K562 (cell line): Measurements from ENCODE around the gene PLTP. TPM values are rescaled to one million over a fixed set of nuclear protein-coding genes. Genes with fewer than 3 reads are reported as not detected.

ENCODE experiments used
- ATAC-seq: fragments of 200-7000 bp; cut with Tn5 transposase; 3 replicates; pipeline ENCODE4 v1.9.1; 2020; ENCODE audit warnings: moderate library complexity
- BruUV-seq: library from RNA; stranded (reverse); fragments of 400-500 nt; replicated peaks from 2 replicates; lab custom pipeline; 2021; lab: Mats Ljungman, UMichigan
- CTCF ChIA-PET: fragments of 300-600 bp; formaldehyde crosslinking; extraction: SDS; loops from one replicate; lab custom pipeline; 2021; ENCODE audit warnings: low intra/inter-chr PET ratio; lab: Yijun Ruan, JAX
- POLR2A ChIA-PET: fragments of 300-600, 350-650 bp; sonication (Branson Sonifier 250); formaldehyde crosslinking; extraction: SDS; loops from one replicate; lab custom pipeline; 2021; ENCODE audit warnings: antibody characterized with exemption, inconsistent platforms; lab: Yijun Ruan, JAX
- DNase-seq, 4 experiments: peaks; one replicate each; pipeline versions ENCODE4 v3.0.0 to v3.0.0-alpha.2; 2011 to 2018; ENCODE audit warnings: low spot score in 3 of 4, mixed read lengths in 3 of 4; ENCODE audit errors: extremely low read depth in 1 of 4
- FAIRE-seq: peaks from 2 replicates; lab custom pipeline; 2011; peaks lifted over from hg19 to GRCh38; lab: Jason Lieb, UNC
- H2AFZ ChIP-seq: 2 replicates; pipeline ENCODE4 v1.6.0; 2011; ENCODE audit warnings: low read depth, low read length, control low read depth, inconsistent platforms
- H3K27ac ChIP-seq: fragments of 200-600 bp; 3 replicates; pipeline ENCODE4 v1.8.0; 2011; ENCODE audit warnings: low read depth, mild to moderate bottlenecking, control low read depth, inconsistent platforms, low read length, moderate library complexity, mixed read lengths; ENCODE audit errors: extremely low read depth
- H3K27me3 ChIP-seq, 2 experiments: fragments of 300-600 bp in 1 of 2; 2 replicates in 1 of 2; 3 replicates in 1 of 2; pipeline versions ENCODE4 v1.6.0 to v1.8.0; 2011; ENCODE audit warnings: inconsistent platforms in 2 of 2, low read length in 2 of 2, mild to moderate bottlenecking in 1 of 2, mixed read lengths in 1 of 2, moderate library complexity in 1 of 2; ENCODE audit not compliant: control insufficient read depth in 2 of 2, insufficient read depth in 2 of 2
- H3K36me3 ChIP-seq: fragments of 300-600 bp; 3 replicates; pipeline ENCODE4 v1.8.0; 2011; ENCODE audit warnings: mild to moderate bottlenecking, low read length, inconsistent platforms; ENCODE audit not compliant: control insufficient read depth, insufficient read depth
- H3K4me1 ChIP-seq, 2 experiments: fragments of 200-600 bp in 1 of 2; replicated peaks in 1 of 2; 2 replicates in 1 of 2; 3 replicates in 1 of 2; pipeline versions ENCODE4 v1.5.1 to v1.8.0; 2011; ENCODE audit warnings: inconsistent platforms in 2 of 2, low read length in 2 of 2, mild to moderate bottlenecking in 1 of 2, mixed read lengths in 1 of 2, moderate library complexity in 1 of 2; ENCODE audit not compliant: control insufficient read depth in 2 of 2, insufficient read depth in 2 of 2
- H3K4me2 ChIP-seq: 2 replicates; pipeline ENCODE4 v1.6.1; 2011; ENCODE audit warnings: low read length, control low read depth, inconsistent platforms, mixed read lengths; ENCODE audit not compliant: insufficient read depth
- H3K4me3 ChIP-seq: fragments of 200-600 bp; sonication (generic), shearing (Covaris generic); 2 replicates; pipeline ENCODE4 v1.5.1; 2016; ENCODE audit warnings: control low read depth, inconsistent platforms
- H3K79me2 ChIP-seq: fragments of 200-600 bp; 3 replicates; pipeline ENCODE4 v1.8.0; 2011; ENCODE audit warnings: low read length, inconsistent platforms; ENCODE audit not compliant: control insufficient read depth, insufficient read depth
- H3K9ac ChIP-seq, 2 experiments: 2 replicates each; pipeline versions ENCODE4 v1.6.0 to v1.6.1; 2011; ENCODE audit warnings: low read depth in 2 of 2, low read length in 2 of 2, control low read depth in 1 of 2, inconsistent platforms in 1 of 2, mild to moderate bottlenecking in 1 of 2, mixed read lengths in 1 of 2; ENCODE audit not compliant: insufficient read depth in 1 of 2
- H3K9me1 ChIP-seq: one replicate; pipeline ENCODE4 v1.6.0; 2011; ENCODE audit warnings: inconsistent platforms, mild to moderate bottlenecking, low read length, moderate library complexity; ENCODE audit not compliant: control insufficient read depth, insufficient read depth
- H3K9me3 ChIP-seq: replicated peaks from 2 replicates; pipeline ENCODE4 v1.5.1; 2011; ENCODE audit warnings: low read depth, low read length, inconsistent platforms; ENCODE audit not compliant: control insufficient read depth, insufficient read depth
- H4K20me1 ChIP-seq: replicated peaks from 2 replicates; pipeline ENCODE4 v1.6.1; 2011; ENCODE audit warnings: low read length, inconsistent platforms, mixed read lengths; ENCODE audit not compliant: control insufficient read depth, insufficient read depth
- POLR2G ChIP-seq: fragments of 200-400 bp; formaldehyde crosslinking; IDR thresholded peaks from 2 replicates; pipeline ENCODE4 v1.6.1; 2017; ENCODE audit warnings: low read depth, mild to moderate bottlenecking, antibody characterized with exemption, low read length, moderate library complexity
- RBFOX2 ChIP-seq: fragments of 200-400 bp; formaldehyde crosslinking; IDR thresholded peaks from 2 replicates; pipeline ENCODE4 v1.6.1; 2017; ENCODE audit warnings: low read depth, mild to moderate bottlenecking, low read length, moderate library complexity
- WGBS: fragments of 100-300 bp; shearing (Covaris generic); methylation state at CpG from one replicate; pipeline ENCODE4 v1.1.6; 2016; ENCODE audit warnings: low coverage, mixed read lengths; ENCODE audit not compliant: insufficient coverage; ENCODE audit errors: missing lambda C conversion rate; 5-methylcytosine and 5-hydroxymethylcytosine counted together
- in situ Hi-C: fragments of 300-500 bp; cut with MboI; formaldehyde crosslinking; loops from 4 replicates; pipeline ENCODE4 v1.15.0; 2018; ENCODE audit warnings: inconsistent platforms, mixed read lengths
- intact Hi-C: fragments of 100-400 bp; cut with micrococcal nuclease; formaldehyde crosslinking; loops from 2 replicates; pipeline ENCODE4 v1.14.2; 2022
- polyA plus RNA-seq, 8 experiments: library from polyadenylated mRNA; depleted of rRNA in 4 of 8; stranded (reverse) in 5 of 8; unstranded in 3 of 8; fragments of >200 nt; fragmentation: Nextera tagmentation in 2 of 8; fragmentation: Illumina TruSeq in 1 of 8; extraction: Ambion mirVana in 2 of 8; extraction: Trizol in 1 of 8; gene quantifications; 2 replicates each; pipeline versions ENCODE4 v1.2.1 to v1.2.3, GENCODE V29; 2011 to 2014; ENCODE audit warnings: inconsistent platforms in 1 of 8, missing spikeins in 1 of 8
- total RNA-seq, 7 experiments: library from RNA; depleted of rRNA in 6 of 7; stranded (reverse); fragments of >200 nt in 6 of 7; fragmentation: Illumina TruSeq in 2 of 7; extraction: Trizol in 2 of 7; gene quantifications; 2 replicates each; pipeline versions ENCODE4 v1.2.1 to v1.2.3, GENCODE V29; 2011 to 2021; ENCODE audit warnings: low replicate concordance in 1 of 7
- TF ChIP-seq, protein P1 (sequence below): sonication (generic); formaldehyde crosslinking; IDR thresholded peaks from 2 replicates; pipeline ENCODE4 v1.8.1; 2023; ENCODE audit warnings: mild to moderate bottlenecking, missing genetic modification reagents
- TF ChIP-seq, protein P2 (sequence below): sonication (generic); formaldehyde crosslinking; IDR thresholded peaks from 2 replicates; pipeline ENCODE4 v1.8.0; 2023; ENCODE audit warnings: mild to moderate bottlenecking, missing genetic modification reagents

The PLTP gene
- total and polyA plus RNA-seq, 9 of the 15 experiments (the other 6 are each of a cell fraction or from before 2014, with no cell fraction given) = 2.8 to 29.3 (median 17.6) TPM

DNA sequence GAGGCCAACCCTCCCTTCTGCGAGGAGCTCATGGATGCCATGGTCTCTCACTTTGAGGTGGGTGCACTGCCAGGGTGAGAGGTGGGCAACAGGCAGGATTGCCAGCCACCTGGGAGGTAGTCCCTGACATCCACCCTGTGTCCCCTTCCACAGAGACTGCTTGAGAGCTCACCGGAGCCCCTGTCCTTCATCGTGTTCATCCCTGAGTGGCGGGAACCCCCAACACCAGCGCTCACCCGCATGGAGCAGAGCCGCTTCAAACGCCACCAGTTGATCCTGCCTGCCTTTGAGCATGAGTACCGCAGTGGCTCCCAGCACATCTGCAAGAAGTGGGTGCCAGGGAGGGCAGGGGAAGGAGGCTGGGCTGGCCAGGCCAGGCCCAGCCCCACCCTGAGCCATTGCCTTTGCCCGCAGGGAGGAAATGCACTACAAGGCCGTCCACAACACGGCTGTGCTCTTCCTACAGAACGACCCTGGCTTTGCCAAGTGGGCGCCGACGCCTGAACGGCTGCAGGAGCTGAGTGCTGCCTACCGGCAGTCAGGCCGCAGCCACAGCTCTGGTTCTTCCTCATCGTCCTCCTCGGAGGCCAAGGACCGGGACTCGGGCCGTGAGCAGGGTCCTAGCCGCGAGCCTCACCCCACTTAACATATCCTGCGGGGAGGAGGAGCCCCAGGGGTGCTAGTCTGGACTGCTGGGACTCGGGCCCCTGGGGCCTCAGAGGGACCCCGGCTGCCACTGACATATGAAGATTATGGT, 35.3 kb upstream of the PLTP start:
- Histone ChIP-seq H3K9me1 (peaks cover 8% of the 10 kb centered on the region), H3K27ac (no peak overlapping the region), H3K79me2 (no peaks in the 10 kb centered on the region), H3K4me3 (no peak overlapping the region), H3K36me3 (peaks cover 95% of the 10 kb centered on the region), H2AFZ (no peak overlapping the region), H3K9me3 (no peaks in the 10 kb centered on the region), H3K27me3 (no peaks in the 10 kb centered on the region), H3K4me2 (no peak overlapping the region), H3K4me1 (peaks cover 20 to 49% of the 10 kb centered on the region in 2 experiments), H3K9ac (no peak overlapping the region), H4K20me1 (peaks cover 13% of the 10 kb centered on the region; the same call in 1 of the 2 replicates)
- TF ChIP-seq, protein P1, sequence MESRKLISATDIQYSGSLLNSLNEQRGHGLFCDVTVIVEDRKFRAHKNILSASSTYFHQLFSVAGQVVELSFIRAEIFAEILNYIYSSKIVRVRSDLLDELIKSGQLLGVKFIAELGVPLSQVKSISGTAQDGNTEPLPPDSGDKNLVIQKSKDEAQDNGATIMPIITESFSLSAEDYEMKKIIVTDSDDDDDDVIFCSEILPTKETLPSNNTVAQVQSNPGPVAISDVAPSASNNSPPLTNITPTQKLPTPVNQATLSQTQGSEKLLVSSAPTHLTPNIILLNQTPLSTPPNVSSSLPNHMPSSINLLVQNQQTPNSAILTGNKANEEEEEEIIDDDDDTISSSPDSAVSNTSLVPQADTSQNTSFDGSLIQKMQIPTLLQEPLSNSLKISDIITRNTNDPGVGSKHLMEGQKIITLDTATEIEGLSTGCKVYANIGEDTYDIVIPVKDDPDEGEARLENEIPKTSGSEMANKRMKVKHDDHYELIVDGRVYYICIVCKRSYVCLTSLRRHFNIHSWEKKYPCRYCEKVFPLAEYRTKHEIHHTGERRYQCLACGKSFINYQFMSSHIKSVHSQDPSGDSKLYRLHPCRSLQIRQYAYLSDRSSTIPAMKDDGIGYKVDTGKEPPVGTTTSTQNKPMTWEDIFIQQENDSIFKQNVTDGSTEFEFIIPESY (CRISPR knock-in tag) = peak; percentile 51; the same call in 1 of the 2 replicates
- peak; percentile 67 for TF ChIP-seq POLR2G
- peak; percentile 13; the same call in 1 of the 2 replicates for TF ChIP-seq RBFOX2
- TF ChIP-seq, protein P2, sequence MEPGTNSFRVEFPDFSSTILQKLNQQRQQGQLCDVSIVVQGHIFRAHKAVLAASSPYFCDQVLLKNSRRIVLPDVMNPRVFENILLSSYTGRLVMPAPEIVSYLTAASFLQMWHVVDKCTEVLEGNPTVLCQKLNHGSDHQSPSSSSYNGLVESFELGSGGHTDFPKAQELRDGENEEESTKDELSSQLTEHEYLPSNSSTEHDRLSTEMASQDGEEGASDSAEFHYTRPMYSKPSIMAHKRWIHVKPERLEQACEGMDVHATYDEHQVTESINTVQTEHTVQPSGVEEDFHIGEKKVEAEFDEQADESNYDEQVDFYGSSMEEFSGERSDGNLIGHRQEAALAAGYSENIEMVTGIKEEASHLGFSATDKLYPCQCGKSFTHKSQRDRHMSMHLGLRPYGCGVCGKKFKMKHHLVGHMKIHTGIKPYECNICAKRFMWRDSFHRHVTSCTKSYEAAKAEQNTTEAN (CRISPR knock-in tag) = no peak
- 96% methylated on average over 23 of the region's 29 CpGs for WGBS
- intact Hi-C loops = no loop called here
- ChIA-PET POLR2A (interaction anchor here (2.1 to 3.7 kb wide), 3 partner anchors 12 to 23 kb away, joined by 5 to 20 read pairs (median 16); partner anchors contain the start of gene PCIF1), CTCF (no interaction called here)
- BruUV-seq = no TSS peak
- no peak for FAIRE-seq
- no peak for DNase-seq
- in situ Hi-C loops = no loop called here
- no peak for ATAC-seq
